Stimulated activated CD4-positive, alpha-beta T cell treated with anti-CD3 and anti-CD28 coated beads, Interleukin-15, amount 100 ng/mL, for 24 hours (primary cell): Measurements from ENCODE around the gene ACBD4.
A peak's percentile ranks its signal among the peaks of the same experiment; 100 is the strongest.
"Not testable (repeated sequence)": the region's sequence is repeated elsewhere in the genome, so short reads cannot be mapped to it uniquely, and the experiment has no call there.

Experiments
- DNase-seq: peaks from one replicate; pipeline ENCODE4 v3.0.0-alpha.2; 2020

The ACBD4 gene

GRCh38 chr17:45121055-45121454 is 14.4 kb upstream of the ACBD4 start:
- no peak for DNase-seq

DNA sequence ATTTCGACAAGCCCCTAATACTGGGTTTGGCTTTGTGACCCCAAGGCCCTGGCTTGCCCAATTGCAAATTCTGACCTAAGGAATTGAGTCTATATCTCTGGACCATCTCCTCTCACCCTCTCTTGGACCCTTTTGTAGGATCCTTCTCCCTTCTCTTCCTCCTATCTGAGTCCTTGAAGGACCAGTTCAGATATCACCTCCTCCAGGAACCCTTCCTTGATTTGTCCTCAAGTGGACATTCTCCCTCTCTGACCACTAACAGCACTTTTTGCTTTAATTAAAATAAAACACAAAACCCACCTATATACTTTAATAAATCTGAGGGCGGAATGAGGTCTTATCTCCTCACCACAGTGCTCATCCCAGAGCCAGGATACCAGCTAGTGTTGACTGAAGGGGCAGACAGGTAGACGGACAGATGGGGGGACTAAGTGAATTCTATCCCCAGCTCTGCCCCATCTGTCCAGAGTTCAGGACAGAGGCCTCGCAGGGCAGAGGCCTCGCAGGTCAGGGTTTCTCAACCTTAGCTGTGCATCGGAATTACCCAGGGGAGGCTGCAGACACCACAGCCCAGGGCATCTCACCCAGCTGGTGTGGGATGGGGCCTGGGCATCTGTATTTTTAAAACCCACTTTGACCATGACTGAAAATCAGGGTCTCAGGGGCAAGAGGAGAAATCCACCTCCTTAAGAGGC is 12.3 kb upstream of the ACBD4 start:
- DNase-seq, result no peak

- peak; percentile 35 for DNase-seq
Observed at GRCh38 chr17:45123930-45124796, 11.3 kb upstream of the ACBD4 start.

DNA sequence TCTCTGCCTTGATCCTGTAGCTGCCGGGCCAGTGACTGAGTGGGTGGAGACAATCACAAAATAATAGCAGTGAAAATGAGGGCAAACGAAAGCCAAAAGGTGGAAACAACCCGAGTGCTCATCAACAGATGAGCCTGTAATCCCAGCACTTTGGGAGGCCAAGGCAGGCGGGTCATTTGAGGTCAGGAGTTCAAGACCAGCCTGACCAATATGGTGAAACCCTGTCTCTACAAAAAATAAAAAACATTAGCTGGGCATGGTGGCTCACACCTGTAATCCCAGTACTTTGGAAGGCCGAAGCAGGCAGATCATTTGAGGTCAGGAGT is 10.7 kb upstream of the ACBD4 start:
- not testable (repeated sequence) for DNase-seq

- DNase-seq, result no peak
Observed at GRCh38 chr17:45125509-45125908, 10.0 kb upstream of the ACBD4 start.

DNA sequence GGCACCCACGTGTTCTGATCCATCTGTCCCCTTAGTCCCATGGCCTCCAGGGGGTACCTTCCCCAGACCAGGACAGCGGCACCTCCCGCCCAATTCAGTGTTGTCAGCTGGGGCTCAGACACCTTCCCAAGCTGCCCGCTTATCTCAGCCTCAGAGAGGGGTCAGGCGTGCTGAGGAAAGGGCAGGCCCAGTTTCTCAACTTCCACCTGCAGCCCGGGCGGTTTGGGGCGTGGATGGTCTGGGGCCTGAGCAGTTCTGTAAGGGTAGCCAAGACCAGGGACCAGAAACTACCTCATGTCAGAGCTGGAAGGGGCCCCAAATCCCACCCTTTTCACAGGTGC is 8.3 kb upstream of the ACBD4 start:
- no peak for DNase-seq

DNA sequence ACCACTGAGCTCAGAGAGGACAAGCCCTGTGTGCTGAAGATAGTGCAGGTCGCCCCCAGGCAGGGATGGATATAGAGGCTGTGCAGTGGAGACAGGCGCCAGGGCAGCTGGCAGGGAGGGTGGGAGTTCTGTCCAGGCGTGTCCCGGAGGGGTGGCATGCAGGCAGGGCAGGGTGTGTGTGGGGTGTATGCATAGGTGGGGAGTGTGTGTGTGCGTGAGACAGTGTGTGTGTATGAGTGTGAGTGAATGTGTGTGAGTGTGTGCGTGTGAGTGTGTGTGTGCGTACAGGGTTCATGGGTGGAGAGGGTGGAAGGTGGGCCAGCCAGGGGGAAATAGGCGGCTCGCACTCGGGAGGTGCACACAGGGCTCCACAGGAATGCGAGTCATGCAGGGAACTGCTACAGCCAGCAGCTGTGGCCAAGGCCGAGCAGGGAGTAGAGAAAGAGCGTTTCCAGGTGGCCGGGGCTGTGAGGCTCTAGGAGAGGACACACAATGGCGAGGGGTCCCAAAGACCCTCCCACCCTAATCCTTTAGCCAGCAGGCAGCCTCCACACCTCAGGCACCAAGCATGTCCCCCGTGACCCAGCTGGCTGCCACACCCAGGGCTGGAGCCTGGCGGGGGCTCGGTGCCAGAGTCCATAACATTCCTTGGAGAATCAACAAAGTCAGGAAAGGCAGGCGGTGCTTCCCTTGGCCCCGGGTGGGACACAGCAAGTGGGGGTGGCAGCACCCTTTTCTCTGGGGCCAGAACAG is 7.8 kb upstream of the ACBD4 start:
- no peak for DNase-seq

DNA sequence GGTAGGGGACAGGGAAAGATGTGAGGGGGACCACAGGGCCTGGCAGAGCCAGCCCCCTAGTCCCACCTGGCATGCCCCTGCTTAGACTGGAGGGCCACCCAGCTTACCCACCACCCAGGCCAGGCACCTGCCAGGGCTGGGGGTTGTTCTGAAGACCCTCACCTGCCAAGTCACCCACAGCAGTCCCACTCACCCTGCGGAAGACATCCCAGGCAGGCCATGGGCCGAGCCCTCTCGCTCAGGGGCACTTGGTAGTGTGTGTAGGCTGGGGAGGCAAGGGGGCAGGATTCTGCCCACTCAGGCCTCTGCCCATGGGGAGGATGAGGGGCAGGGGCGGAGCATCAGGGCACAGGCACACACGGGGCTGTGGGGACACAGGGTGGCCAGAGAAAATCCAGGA is 7.2 kb upstream of the ACBD4 start:
- no peak for DNase-seq

DNA sequence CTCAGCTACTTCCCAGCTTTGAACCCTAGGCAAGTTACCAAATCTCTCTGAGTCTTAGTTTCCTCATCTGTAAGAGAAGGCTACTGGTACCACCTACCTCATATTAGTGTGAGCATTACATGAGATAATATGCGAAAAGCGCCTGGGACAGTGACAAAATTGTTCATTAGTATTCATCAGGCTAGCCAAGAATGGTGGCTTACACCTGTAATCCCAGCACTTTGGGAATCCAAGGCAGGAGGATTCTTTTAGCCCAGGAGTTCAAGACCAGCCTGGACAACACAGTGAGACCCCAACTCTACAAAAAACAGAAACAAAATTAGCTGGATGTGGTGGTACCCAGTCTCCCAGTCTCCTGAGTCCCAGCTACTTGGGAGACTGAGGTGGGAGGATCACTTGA is 6.5 kb upstream of the ACBD4 start:
- DNase-seq, result no peak

DNA sequence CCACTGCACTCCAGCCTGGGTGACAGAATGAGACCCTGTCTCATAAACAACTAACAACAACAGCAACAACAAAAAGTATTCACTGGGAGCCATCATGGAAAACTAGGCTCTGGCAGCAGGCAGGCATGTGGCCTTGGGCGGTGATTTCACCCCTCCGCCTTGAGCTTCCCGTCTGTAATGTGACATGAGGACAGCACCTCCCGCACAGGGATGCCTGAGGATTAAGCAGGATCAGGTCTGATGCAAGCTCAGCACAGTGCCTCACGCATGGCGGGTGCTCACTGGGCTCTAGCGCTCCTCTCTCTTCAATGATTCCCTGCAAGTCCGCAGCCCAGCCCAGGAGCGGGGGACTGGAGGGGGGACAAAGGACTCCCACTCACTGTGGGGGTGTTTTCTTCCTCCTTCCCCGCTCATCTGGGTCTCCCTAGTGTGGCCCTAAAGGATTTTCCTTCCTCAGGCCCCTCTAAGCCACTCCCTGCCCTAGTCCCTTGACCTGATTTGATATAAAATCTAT is 6.0 kb upstream of the ACBD4 start:
- no peak for DNase-seq

DNA sequence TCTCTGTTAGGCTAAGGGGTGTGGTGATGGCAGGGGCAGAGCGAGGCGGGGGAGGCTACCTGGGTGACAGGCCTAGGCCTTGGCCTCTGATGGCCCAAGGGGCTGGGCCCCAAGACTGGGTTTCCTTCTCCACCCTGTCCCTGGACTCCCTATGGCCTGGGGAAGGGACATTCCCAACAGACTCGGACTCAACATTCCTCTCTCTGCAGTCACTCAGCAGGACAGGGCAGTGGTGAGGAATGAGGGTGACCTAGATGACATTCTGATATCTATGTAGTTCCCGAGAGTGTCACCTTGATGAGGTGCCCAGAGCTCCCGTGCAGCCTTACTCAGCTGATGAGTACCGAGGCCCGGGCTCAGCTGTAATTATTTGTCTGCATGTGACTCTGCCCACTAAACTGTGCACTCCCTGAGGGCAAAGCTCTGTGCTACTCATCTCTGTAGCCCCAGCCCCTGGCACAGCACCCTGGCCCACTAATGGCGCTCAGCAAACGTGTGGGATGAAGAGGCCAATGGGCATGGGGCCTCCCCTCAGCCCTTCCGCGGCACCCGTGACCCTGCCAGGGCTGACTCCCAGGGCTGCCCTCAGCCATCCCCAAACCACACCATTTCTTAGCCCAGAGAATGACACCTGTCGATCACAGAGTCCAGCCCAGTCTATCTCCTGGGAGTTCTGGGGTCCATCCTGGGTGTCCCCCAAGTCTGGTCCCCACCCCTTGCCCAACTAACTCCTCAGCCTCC is 5.4 kb upstream of the ACBD4 start:
- no peak for DNase-seq

GRCh38 chr17:45130681-45131615 is 4.5 kb upstream of the ACBD4 start:
- no peak for DNase-seq

- peak; percentile 71 for DNase-seq
Observed at GRCh38 chr17:45131616-45132319, 3.7 kb upstream of the ACBD4 start.

GRCh38 chr17:45132320-45132571 is 3.2 kb upstream of the ACBD4 start, which contains the start of gene PLCD3:
Gene PLCD3 (minus strand): TSS chr17:45132515. CDS start chr17:45132410, 105 bp downstream.
- DNase-seq, result no peak

DNA sequence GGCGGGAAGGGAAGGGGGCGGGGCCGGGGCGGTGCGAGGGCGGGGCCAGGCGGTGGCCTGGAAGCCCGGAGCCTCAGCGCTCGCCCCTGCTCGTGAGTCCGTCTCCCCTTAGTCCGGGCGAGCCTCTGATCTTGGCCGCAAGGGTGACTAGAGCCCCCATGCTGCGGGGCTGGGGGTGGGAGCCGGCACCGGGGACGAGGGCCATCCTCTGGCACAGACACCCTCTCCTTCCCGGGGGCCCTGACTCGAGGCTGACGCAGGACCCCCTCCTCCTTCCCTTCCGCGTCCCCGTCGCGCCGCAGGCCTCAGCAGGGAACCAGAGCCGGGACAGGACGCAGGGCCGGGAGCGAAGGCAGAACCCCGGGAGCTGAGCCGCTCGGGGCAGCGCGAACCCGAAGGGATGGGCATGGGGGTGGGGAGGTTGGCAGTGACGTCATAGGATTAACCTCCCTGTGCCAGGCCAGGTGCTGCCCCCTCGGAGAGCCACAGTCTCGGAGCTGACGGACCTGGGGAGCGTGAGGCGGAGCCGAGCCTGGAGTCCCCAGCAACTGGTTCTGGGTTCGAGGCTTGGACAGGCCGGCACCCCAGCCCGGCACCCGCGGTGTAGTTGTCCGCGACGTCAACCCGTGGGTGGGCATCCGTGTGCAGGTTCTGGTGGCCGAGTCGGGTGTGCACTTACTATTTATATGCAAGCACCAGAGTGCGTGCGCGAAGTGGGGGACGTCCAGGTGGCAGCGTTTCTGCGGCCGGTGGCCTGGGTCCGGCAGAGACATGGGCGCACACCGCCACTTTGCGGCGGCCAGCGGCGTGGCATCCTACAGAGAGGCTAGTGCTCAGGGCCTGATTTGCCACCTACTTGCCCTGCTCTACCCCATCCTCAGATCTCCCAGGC is 2.7 kb upstream of the ACBD4 start:
- DNase-seq, result peak; percentile 77

- no peak for DNase-seq
Observed at GRCh38 chr17:45135978-45136791, 698 bp downstream of the ACBD4 start.

DNA sequence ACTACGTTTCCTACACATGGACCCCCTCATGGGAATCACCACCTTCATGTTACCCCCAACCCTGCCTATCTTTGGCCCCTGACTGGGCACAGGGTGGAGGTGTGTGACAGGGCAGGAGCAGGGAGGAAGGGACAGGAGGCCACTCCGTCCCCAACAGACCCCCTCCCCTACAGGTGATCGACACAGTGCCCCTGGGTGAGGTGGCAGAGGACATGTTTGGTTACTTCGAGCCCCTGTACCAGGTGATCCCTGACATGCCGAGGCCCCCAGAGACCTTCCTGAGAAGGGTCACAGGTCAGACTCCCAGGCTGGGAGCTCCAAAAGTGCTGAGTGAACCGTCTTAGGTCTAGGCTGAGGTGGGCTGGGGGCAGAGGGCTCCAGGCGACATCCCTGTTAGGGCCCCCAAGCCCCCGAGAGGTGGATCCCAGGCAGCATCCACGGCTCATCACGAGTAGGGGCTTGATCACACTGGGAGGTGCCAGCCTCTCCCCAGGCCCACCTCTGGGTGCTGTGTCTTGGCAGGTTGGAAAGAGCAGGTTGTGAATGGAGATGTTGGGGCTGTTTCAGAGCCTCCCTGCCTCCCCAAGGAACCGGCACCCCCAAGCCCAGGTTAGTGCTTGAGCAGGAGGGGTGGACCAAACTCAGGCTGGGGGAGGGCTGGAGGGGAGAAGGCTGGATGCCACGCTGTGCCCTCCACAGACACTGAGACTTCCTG is 1.5 kb downstream of the ACBD4 start:
- no peak for DNase-seq

GRCh38 chr17:45137561-45138305 is 2.2 kb downstream of the ACBD4 start:
- DNase-seq, result no peak
